ENCODE results near the gene TSHB.
"Not testable (repeated sequence)": the region's sequence is repeated elsewhere in the genome, so short reads cannot be mapped to it uniquely, and the experiment has no call there.

Gene TSHB

GRCh38 chr1:115029526-115029925 is at the start of gene TSHB:
Gene TSHB, plus strand, starts transcription at chr1:115029826. Its CDS starts 3,537 bp downstream, at chr1:115033363.
- DNase-seq (ENCODE audit: low spot score): no peak

GRCh38 chr1:114982251-114982650 is 47.4 kb upstream of the TSHB start:
- DNase-seq (ENCODE audit: low spot score): no peak

GRCh38 chr1:114986286-114986685 is 43.3 kb upstream of the TSHB start:
- DNase-seq (ENCODE audit: low spot score): no peak

- DNase-seq (ENCODE audit: low spot score): no peak
Measured at GRCh38 chr1:114988095-114988494, 41.5 kb upstream of the TSHB start.

GRCh38 chr1:114997510-114998289 is 31.9 kb upstream of the TSHB start:
- no peak for DNase-seq (ENCODE audit: low spot score)

GRCh38 chr1:115006191-115006590 is 23.4 kb upstream of the TSHB start:
- DNase-seq (ENCODE audit: low spot score): no peak

- DNase-seq (ENCODE audit: low spot score): no peak
Measured at GRCh38 chr1:115012006-115012405, 17.6 kb upstream of the TSHB start.

- DNase-seq (ENCODE audit: low spot score): no peak
Measured at GRCh38 chr1:115012434-115012833, 17.2 kb upstream of the TSHB start.

GRCh38 chr1:115013792-115014191 is 15.8 kb upstream of the TSHB start:
- DNase-seq (ENCODE audit: low spot score): no peak

GRCh38 chr1:115019549-115019948 is 10.1 kb upstream of the TSHB start:
- not testable (repeated sequence) for DNase-seq (ENCODE audit: low spot score)

- DNase-seq (ENCODE audit: low spot score): no peak
Measured at GRCh38 chr1:115021145-115021544, 8.5 kb upstream of the TSHB start.

GRCh38 chr1:115023593-115023992 is 6.0 kb upstream of the TSHB start:
- DNase-seq (ENCODE audit: low spot score): no peak

- no peak for DNase-seq (ENCODE audit: low spot score)
Measured at GRCh38 chr1:115031595-115031994, 2.0 kb downstream of the TSHB start.

GRCh38 chr1:115035652-115036051 is 6.0 kb downstream of the TSHB start:
- no peak for DNase-seq (ENCODE audit: low spot score)

- no peak for DNase-seq (ENCODE audit: low spot score)
Measured at GRCh38 chr1:115036814-115037507, 7.3 kb downstream of the TSHB start.

GRCh38 chr1:115040501-115040900 is 10.9 kb downstream of the TSHB start:
- no peak for DNase-seq (ENCODE audit: low spot score)

- DNase-seq (ENCODE audit: low spot score): no peak
Measured at GRCh38 chr1:115041654-115042053, 12.0 kb downstream of the TSHB start.

- no peak for DNase-seq (ENCODE audit: low spot score)
Measured at GRCh38 chr1:115046751-115047150, 17.1 kb downstream of the TSHB start.

- DNase-seq (ENCODE audit: low spot score): no peak
Measured at GRCh38 chr1:115051850-115052249, 22.2 kb downstream of the TSHB start.

GRCh38 chr1:115052454-115053083 is 22.9 kb downstream of the TSHB start:
- DNase-seq (ENCODE audit: low spot score): peak; percentile 57

- DNase-seq (ENCODE audit: low spot score): no peak
Measured at GRCh38 chr1:115056395-115056798, 26.8 kb downstream of the TSHB start.

GRCh38 chr1:115057661-115058254 is 28.1 kb downstream of the TSHB start:
- DNase-seq (ENCODE audit: low spot score): no peak

GRCh38 chr1:115059316-115059715 is 29.7 kb downstream of the TSHB start:
- no peak for DNase-seq (ENCODE audit: low spot score)

Data from activated CD4-positive, alpha-beta T cell treated with anti-CD3 and anti-CD28 coated beads, Interleukin-2, Interleukin-4, amounts not matched to agents 100 ng/mL and 50 ng/mL, durations not matched to agents 16 hours and 8 hours (primary cell).